Activated naive CD8-positive, alpha-beta T cell treated with anti-CD3 and anti-CD28 coated beads, Interleukin-2, amount 50 U/mL, for 24 hours (primary cell): ENCODE measurements around the gene MYH15.

Source experiments
- ATAC-seq: fragments of 150-1000 bp; cut with Tn5 transposase; one replicate; pipeline ENCODE4 v1.10.0; 2021
- DNase-seq: peaks from one replicate; pipeline ENCODE4 v3.0.0; 2021
- H3K27ac Mint-ChIP-seq: one replicate; pipeline ENCODE4 v1.8.0; 2021; ENCODE audit warnings: mild to moderate bottlenecking, mixed read lengths
- H3K27me3 Mint-ChIP-seq: one replicate; pipeline ENCODE4 v1.8.0; 2021; ENCODE audit warnings: mixed read lengths
- H3K36me3 Mint-ChIP-seq: one replicate; pipeline ENCODE4 v1.8.0; 2021; ENCODE audit warnings: low read depth, mixed read lengths
- H3K4me1 Mint-ChIP-seq: one replicate; pipeline ENCODE4 v1.8.0; 2021; ENCODE audit warnings: mixed read lengths
- H3K4me3 Mint-ChIP-seq: one replicate; pipeline ENCODE4 v1.8.0; 2021; ENCODE audit warnings: mild to moderate bottlenecking, moderate library complexity, mixed read lengths
- H3K9me3 Mint-ChIP-seq: one replicate; pipeline ENCODE4 v1.8.0; 2021; ENCODE audit warnings: mixed read lengths

MYH15 gene

DNA sequence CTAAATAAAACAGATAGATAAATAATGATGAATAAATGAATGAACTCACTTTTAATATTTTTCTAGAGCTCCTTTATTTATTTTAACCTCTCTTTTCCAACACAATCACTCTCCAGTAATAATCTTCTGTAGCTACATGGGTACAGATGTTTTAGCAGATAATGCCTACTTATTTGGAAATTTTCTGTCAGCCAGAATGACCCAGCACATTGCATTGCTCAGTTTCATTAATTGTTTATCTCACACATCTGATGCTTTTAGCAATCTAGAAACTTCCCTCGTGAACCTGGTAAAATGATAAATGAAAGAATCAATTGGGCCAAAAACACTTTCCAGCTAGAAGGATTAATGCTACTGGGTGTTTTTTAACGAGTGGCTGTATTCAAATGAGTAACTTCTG lies 14.9 kb upstream of the MYH15 start:
- DNase-seq: no peak
- H3K9me3 Mint-ChIP-seq: no peaks in the 10 kb centered on the region
- H3K27ac Mint-ChIP-seq: no peak overlapping the region
- peaks cover 8% of the 10 kb centered on the region for H3K27me3 Mint-ChIP-seq
- no peaks in the 10 kb centered on the region for H3K4me1 Mint-ChIP-seq
- H3K4me3 Mint-ChIP-seq: no peak overlapping the region
- ATAC-seq: no peak
- H3K36me3 Mint-ChIP-seq: no peaks in the 10 kb centered on the region

DNA sequence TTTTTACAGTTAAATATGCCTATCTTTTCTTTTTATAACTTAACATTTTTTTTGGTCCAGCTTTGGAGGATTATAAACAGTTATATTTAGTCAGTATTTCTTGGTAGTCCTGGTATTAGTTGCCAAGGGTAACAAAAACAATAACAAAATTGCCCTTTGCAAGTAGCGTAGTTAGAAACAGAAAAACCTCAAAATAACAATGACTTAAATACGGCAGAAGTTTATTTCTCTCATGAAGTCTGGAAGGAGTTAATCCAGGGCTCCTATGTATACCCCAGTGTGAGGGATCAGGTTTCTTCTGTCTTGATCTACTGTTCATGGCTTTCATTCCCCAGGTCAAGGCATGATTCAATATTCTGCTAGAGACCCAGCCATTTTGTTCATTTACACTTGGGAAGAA lies 14.1 kb upstream of the MYH15 start:
- H3K9me3 Mint-ChIP-seq: no peaks in the 10 kb centered on the region
- no peak overlapping the region for H3K4me3 Mint-ChIP-seq
- no peak for DNase-seq
- peaks cover 2% of the 10 kb centered on the region for H3K27me3 Mint-ChIP-seq
- no peak overlapping the region for H3K27ac Mint-ChIP-seq
- no peaks in the 10 kb centered on the region for H3K4me1 Mint-ChIP-seq
- no peak for ATAC-seq
- no peaks in the 10 kb centered on the region for H3K36me3 Mint-ChIP-seq

DNA sequence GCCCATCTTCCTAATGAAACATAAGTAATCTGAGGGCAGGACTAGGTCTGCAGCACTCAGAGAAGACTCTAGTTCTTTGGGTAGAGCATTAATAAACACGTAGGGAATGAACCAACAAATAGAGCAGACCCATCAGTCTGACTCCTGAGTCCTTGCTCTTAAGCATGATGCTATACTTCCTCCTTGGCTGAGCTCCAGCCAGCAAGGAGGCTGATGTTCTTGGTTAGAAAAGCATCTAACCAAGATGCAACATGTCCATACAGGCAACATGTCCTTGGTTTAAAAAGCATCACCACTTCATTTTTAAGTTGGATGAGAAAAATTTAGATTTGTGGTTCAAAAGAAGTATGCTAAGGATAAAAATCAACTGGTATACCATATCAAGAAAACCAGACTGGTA lies 8.5 kb upstream of the MYH15 start:
- H3K27me3 Mint-ChIP-seq: no peaks in the 10 kb centered on the region
- H3K9me3 Mint-ChIP-seq: no peaks in the 10 kb centered on the region
- no peaks in the 10 kb centered on the region for H3K36me3 Mint-ChIP-seq
- H3K4me1 Mint-ChIP-seq: no peaks in the 10 kb centered on the region
- DNase-seq: no peak
- H3K4me3 Mint-ChIP-seq: no peak overlapping the region
- no peak for ATAC-seq
- no peak overlapping the region for H3K27ac Mint-ChIP-seq

DNA sequence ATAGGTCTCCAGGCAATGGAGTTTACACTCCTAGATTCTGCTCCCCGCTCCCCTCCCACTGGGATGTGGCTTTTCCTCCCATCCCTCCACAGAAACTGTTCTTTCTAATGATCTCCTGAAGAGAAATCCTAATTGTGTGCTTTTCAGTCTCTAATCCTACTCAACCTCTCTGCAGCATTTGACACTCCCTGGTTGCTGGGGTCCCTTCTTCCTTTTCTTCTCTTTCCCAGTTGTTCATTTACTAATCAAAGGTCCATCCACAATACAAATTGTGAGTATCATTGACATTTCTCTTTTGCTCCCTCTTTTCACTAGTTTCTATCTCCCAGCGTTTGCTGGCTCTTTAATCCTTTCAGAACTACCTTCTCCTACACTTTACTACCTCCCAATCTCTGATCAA lies 6.5 kb upstream of the MYH15 start:
- H3K9me3 Mint-ChIP-seq: no peaks in the 10 kb centered on the region
- H3K36me3 Mint-ChIP-seq: no peaks in the 10 kb centered on the region
- ATAC-seq (no peak), DNase-seq (no peak)
- no peak overlapping the region for H3K27ac Mint-ChIP-seq
- H3K4me1 Mint-ChIP-seq: no peaks in the 10 kb centered on the region
- H3K4me3 Mint-ChIP-seq: no peak overlapping the region
- no peaks in the 10 kb centered on the region for H3K27me3 Mint-ChIP-seq

DNA sequence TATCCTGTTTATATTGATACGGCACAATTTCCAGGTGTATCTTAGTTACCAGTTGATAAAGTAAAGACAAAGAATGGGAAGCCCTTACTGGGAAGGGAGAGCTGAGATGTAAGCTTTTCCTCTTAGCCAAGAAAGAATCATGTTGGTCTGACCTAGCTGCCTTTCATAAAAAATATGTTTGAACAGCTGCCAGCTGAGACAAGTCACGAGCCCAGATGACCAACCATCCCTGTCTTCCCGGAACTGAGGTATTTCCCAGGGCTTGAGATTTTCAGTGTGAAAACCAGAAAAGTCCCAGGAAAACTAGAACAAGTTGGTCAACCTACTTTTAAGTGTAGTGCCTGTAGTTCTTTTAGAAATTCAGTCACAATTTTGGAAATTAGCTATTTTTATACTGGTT lies 3.6 kb upstream of the MYH15 start:
- Mint-ChIP-seq H3K27ac (no peak overlapping the region), H3K4me1 (no peaks in the 10 kb centered on the region), H3K9me3 (no peaks in the 10 kb centered on the region), H3K4me3 (no peak overlapping the region), H3K36me3 (no peaks in the 10 kb centered on the region), H3K27me3 (no peaks in the 10 kb centered on the region)
- ATAC-seq (no peak), DNase-seq (no peak)

DNA sequence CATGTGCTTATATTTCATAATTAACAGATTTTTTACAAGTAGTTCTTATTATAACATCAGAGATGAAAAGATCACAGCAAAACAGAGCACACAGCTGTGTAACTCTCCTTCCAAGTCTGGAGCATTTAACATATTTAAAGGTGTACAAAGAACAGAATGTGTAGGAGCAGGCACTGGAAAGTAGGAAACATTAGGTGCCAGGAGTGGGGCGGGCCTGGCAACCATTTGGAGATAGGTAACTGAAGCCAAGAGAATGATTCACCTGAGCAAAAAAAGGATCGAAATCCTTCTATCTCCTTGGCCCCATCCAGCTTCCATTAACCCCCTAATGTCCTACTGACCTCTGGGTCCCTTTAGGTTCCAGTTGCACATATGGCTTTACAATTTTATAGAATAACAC lies 2.3 kb upstream of the MYH15 start:
- DNase-seq (no peak), ATAC-seq (no peak)
- no peaks in the 10 kb centered on the region for H3K9me3 Mint-ChIP-seq
- H3K4me3 Mint-ChIP-seq: no peak overlapping the region
- no peaks in the 10 kb centered on the region for H3K4me1 Mint-ChIP-seq
- H3K27me3 Mint-ChIP-seq: peaks cover 1% of the 10 kb centered on the region
- no peaks in the 10 kb centered on the region for H3K36me3 Mint-ChIP-seq
- no peak overlapping the region for H3K27ac Mint-ChIP-seq

DNA sequence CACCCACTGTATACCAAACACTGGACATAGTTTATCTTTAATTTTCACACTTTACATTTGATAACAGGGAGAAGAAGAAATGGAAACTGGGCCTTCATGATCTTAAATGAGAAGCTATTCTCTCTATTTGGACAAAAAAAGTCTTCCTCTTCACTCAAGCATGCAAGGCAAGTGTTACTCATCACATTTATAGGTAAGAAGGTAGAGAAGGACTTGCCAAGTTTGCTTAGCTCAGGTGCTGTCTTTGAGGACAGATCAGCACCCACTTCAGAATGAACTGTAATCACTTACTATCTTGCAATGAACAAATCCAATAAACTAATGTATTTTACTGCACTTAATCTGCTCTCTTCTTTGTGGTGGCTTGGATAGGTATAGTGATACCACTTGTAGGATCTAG lies 1.1 kb upstream of the MYH15 start:
- Mint-ChIP-seq H3K27ac (no peak overlapping the region), H3K4me1 (no peaks in the 10 kb centered on the region)

DNA sequence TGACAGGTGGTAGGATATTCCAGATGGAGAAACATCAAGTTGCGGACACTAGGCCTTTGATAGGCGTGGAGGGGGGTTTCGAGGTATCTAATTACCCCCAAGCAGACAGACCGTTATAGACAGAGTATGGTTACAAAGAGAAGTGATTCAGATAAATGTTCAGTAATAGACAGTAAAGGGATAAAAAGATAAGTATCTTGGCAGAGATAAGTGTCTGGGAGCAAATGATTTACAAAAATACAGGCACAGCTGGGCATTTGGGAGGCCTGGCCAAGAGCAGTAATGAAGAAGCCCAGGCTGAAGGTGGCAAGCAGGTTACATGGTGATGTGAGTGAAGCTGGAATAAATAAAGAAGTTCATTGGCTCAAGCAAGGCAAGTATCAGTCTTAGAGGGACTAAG lies 659 bp upstream of the MYH15 start:
- Mint-ChIP-seq H3K27ac (no peak overlapping the region), H3K4me3 (no peak overlapping the region), H3K27me3 (peaks cover 1% of the 10 kb centered on the region), H3K9me3 (no peaks in the 10 kb centered on the region), H3K36me3 (no peaks in the 10 kb centered on the region), H3K4me1 (no peaks in the 10 kb centered on the region)
- no peak for DNase-seq
- no peak for ATAC-seq

More for the DNA sequence above, 1.1 kb upstream of the MYH15 start:
- ATAC-seq: no peak
- no peaks in the 10 kb centered on the region for H3K36me3 Mint-ChIP-seq
- no peaks in the 10 kb centered on the region for H3K9me3 Mint-ChIP-seq
- peaks cover 1% of the 10 kb centered on the region for H3K27me3 Mint-ChIP-seq
- no peak overlapping the region for H3K4me3 Mint-ChIP-seq
- no peak for DNase-seq

DNA sequence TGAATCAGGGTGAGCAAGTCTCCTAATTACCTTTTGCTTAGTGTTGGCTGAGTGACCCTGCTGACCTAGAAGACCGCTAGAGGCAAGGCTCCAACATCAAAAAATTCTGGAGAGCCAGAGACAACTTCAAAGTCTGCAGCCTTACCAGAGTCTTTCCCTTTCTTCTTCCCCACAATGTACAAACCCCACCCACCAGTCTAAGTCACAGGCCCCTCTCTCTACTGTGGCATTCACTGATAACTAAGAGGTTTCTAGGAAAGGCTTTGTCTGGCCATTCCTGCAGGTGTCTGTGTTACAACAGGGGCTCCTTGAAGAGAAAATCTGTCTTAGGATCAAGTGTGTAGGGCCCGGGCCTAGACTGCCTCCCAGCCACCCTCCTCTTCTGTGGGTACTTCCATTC lies 525 bp downstream of the MYH15 start:
- H3K9me3 Mint-ChIP-seq: no peaks in the 10 kb centered on the region
- H3K4me1 Mint-ChIP-seq: no peaks in the 10 kb centered on the region
- H3K36me3 Mint-ChIP-seq: no peaks in the 10 kb centered on the region
- H3K27me3 Mint-ChIP-seq: peaks cover 1% of the 10 kb centered on the region
- ATAC-seq: no peak
- DNase-seq: no peak
- H3K27ac Mint-ChIP-seq: no peak overlapping the region
- no peak overlapping the region for H3K4me3 Mint-ChIP-seq

DNA sequence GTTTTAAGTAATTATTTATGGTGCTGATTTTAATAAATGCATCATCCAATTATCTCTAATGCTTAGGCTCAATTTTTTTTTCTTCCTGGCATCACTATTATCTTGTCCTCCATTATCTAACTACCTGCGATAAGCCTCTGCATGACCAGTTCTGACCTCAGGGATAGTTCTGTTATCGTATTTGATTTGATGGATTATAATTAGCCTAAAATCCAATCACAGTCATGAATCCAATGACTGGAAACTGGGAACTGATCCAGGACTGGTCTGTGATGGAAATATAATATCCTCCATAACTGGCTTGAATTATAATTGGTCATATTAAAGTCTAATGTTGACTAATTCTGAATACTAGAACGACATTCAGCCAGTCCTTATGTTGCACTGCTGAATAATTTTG lies 1.1 kb downstream of the MYH15 start:
- H3K4me1 Mint-ChIP-seq: no peaks in the 10 kb centered on the region
- no peaks in the 10 kb centered on the region for H3K9me3 Mint-ChIP-seq
- H3K27ac Mint-ChIP-seq: no peak overlapping the region
- no peak overlapping the region for H3K4me3 Mint-ChIP-seq
- peaks cover 1% of the 10 kb centered on the region for H3K27me3 Mint-ChIP-seq
- H3K36me3 Mint-ChIP-seq: no peaks in the 10 kb centered on the region
- no peak for ATAC-seq
- DNase-seq: no peak

DNA sequence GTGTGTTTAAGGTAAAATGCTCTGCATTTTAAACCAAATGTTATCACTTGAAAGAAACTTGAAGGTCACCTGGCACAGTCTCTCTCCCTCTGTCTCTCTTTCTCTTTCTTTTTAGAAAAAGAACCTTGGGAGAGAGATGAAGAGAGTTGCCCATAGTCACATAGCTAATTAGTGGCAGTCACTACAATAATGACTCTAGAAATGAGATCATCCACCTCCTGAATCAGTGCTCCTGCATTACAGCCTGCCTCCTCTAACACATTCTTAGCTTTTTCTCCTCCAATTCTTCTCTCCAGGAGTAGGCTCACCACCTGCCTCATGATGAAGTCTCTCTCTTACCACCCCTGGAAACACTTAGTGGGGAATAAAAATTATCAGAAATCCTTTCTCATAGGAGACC lies 2.5 kb downstream of the MYH15 start:
- DNase-seq (no peak), ATAC-seq (no peak)
- peaks cover 1% of the 10 kb centered on the region for H3K27me3 Mint-ChIP-seq
- no peaks in the 10 kb centered on the region for H3K36me3 Mint-ChIP-seq
- H3K9me3 Mint-ChIP-seq: no peaks in the 10 kb centered on the region
- H3K4me3 Mint-ChIP-seq: no peak overlapping the region
- no peak overlapping the region for H3K27ac Mint-ChIP-seq
- no peaks in the 10 kb centered on the region for H3K4me1 Mint-ChIP-seq

DNA sequence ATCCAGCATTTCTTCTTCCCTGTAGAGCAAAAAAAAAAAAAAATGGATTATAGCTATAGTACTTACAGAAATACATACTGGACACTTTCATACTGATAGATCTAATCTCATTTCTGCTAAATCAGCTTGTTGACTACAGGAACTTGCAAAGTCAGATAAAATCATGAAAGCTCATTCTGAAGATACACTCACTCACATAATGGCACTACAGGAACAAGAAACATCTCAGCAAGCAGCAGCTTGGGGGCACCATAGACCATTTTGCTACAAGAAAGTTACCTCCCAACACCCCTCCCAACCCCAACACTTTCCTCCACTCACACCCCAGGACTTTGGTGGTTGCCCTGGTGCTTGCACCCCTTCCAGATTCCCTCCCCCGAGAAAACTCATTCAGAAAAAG lies 4.6 kb downstream of the MYH15 start:
- Mint-ChIP-seq H3K9me3 (no peaks in the 10 kb centered on the region), H3K27ac (no peak overlapping the region), H3K36me3 (no peaks in the 10 kb centered on the region), H3K4me3 (no peak overlapping the region), H3K27me3 (peaks cover 3% of the 10 kb centered on the region), H3K4me1 (no peaks in the 10 kb centered on the region)
- DNase-seq (no peak), ATAC-seq (no peak)

DNA sequence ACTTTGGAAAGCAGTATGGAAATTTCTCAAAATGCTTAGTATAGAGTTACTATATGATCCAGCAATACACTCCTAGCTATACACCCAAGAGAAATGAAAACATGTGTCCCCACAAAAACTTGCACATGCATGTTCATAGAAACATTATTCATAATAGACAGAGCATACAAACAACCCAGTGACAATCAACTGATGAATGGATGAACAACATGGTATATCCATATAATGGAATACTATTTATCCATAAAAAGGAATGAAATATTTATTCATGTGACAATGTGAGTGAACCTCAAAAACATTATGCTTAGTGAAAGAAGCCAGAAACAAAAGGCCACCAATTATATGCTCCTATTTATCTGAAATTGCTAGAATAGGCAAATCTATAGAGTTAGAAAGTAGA lies 6.7 kb downstream of the MYH15 start:
- Mint-ChIP-seq H3K9me3 (no peaks in the 10 kb centered on the region), H3K36me3 (no peaks in the 10 kb centered on the region), H3K27me3 (peaks cover 3% of the 10 kb centered on the region), H3K4me1 (no peaks in the 10 kb centered on the region), H3K4me3 (no peak overlapping the region), H3K27ac (no peak overlapping the region)
- DNase-seq: no peak
- ATAC-seq: no peak

DNA sequence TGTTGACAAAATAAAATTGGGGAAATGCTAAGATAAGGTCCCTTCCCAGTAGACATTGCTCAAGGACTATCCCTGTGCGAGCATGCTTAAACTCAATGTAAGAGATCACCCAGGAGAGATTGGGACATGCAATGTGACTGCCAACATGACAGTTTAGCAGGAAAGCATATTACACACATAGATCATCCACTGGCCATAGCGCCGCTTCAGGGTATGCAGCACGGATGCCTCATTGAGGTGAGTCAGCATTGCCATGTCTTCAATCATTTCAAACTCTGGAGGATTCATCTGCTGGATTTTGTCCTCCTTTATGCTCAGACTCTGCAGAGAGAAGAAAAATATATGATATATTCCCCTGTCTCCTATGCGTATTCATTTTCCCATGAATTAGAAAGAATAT lies 8.9 kb downstream of the MYH15 start:
- Mint-ChIP-seq H3K27me3 (peaks cover 2% of the 10 kb centered on the region), H3K4me3 (no peak overlapping the region), H3K36me3 (no peaks in the 10 kb centered on the region), H3K9me3 (no peaks in the 10 kb centered on the region), H3K4me1 (no peaks in the 10 kb centered on the region), H3K27ac (no peak overlapping the region)
- ATAC-seq (no peak), DNase-seq (no peak)

DNA sequence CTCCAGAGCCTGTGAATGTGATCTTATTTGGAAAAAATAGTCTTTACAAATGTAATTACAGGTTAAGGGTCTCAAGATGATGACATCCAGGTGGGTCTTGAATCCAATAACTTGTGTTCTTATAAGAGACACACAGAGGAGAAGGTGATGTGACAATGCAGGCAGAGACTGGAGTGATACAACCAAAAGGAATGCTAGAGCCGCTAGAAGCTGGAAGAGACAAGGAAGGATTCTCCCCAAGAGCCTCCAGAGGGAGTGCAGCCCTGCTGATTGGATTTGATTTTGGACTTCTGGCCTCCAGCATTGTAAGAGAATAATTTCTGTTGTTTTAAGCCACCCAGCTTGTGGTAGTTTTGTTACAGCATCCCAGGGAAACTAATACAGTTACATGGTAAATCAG lies 9.7 kb downstream of the MYH15 start:
- Mint-ChIP-seq H3K27me3 (peaks cover 2% of the 10 kb centered on the region), H3K36me3 (no peaks in the 10 kb centered on the region), H3K4me3 (no peak overlapping the region), H3K4me1 (no peaks in the 10 kb centered on the region), H3K9me3 (no peaks in the 10 kb centered on the region), H3K27ac (no peak overlapping the region)
- no peak for ATAC-seq
- no peak for DNase-seq

DNA sequence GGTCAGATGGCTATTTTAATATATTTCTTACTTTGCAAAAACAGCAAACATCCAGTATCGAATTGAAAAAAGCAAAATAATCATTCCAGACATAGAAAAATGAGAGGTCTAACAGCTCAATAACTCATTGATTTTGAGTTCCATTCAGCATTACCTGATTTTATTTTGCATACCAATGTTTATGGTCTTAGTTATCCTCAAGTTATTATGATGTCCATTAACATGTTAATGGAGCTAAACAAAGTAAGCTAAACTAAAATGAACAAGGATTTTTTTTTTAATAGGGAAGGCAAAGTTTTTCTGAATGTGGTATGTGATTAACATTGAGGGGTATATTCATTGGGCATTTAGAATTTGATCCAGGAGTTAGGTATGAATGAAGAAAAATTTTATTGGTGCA lies 13.1 kb downstream of the MYH15 start:
- H3K27ac Mint-ChIP-seq: no peak overlapping the region
- no peaks in the 10 kb centered on the region for H3K36me3 Mint-ChIP-seq
- H3K27me3 Mint-ChIP-seq: peaks cover 2% of the 10 kb centered on the region

More for the DNA sequence above, 13.1 kb downstream of the MYH15 start:
- DNase-seq (no peak), ATAC-seq (no peak)
- no peaks in the 10 kb centered on the region for H3K9me3 Mint-ChIP-seq
- H3K4me1 Mint-ChIP-seq: no peaks in the 10 kb centered on the region
- no peak overlapping the region for H3K4me3 Mint-ChIP-seq
